CD8-positive, alpha-beta memory T cell (primary cell): ENCODE measurements around the gene GCNT2. TPM values are rescaled to one million over a fixed set of nuclear protein-coding genes. Genes with fewer than 3 reads are reported as not detected.

Source experiments
- CTCF ChIA-PET: fragments of 350-600 bp; sonication (Branson Sonifier 250); formaldehyde crosslinking; loops from one replicate; lab custom pipeline; 2021; ENCODE audit warnings: antibody characterized with exemption; lab: Charles Lee
- POLR2A ChIA-PET: fragments of 350-600 bp; sonication (Branson Sonifier 250); formaldehyde crosslinking; loops from one replicate; lab custom pipeline; 2021; ENCODE audit warnings: antibody characterized with exemption; lab: Charles Lee
- DNase-seq, 5 donors: peaks; one replicate each; pipeline versions ENCODE4 v3.0.0 to v3.0.0-alpha.2; 2020 to 2022; ENCODE audit warnings: mixed read lengths in 1 of 5
- H3K27ac ChIP-seq: one replicate; pipeline ENCODE4 v1.7.0; 2013; ENCODE audit warnings: low read depth, mild to moderate bottlenecking, low read length, moderate library complexity
- H3K27me3 ChIP-seq: 2 replicates; pipeline ENCODE4 v1.7.0; 2013; ENCODE audit warnings: low read length, mild to moderate bottlenecking; ENCODE audit not compliant: insufficient read depth, poor library complexity, severe bottlenecking
- H3K36me3 ChIP-seq: 2 replicates; pipeline ENCODE4 v1.7.0; 2013; ENCODE audit warnings: mild to moderate bottlenecking, low read length, moderate library complexity; ENCODE audit not compliant: insufficient read depth
- H3K4me1 ChIP-seq: 2 replicates; pipeline ENCODE4 v1.7.0; 2013; ENCODE audit warnings: mild to moderate bottlenecking, low read length, moderate library complexity; ENCODE audit not compliant: insufficient read depth
- H3K4me3 ChIP-seq: 2 replicates; pipeline ENCODE4 v1.7.0; 2013; ENCODE audit warnings: mild to moderate bottlenecking, low read length
- H3K9me3 ChIP-seq: 2 replicates; pipeline ENCODE4 v1.7.0; 2013; ENCODE audit warnings: mild to moderate bottlenecking, low read length
- H3K27ac Mint-ChIP-seq, 8 donors: one replicate each; pipeline ENCODE4 v1.8.0; 2020 to 2021; ENCODE audit warnings: mixed read lengths in 8 of 8, mild to moderate bottlenecking in 6 of 8, inconsistent platforms in 3 of 8, moderate library complexity in 3 of 8
- H3K27me3 Mint-ChIP-seq, 2 donors: one replicate each; pipeline ENCODE4 v1.8.0; 2020 to 2021; ENCODE audit warnings: mixed read lengths in 2 of 2, mild to moderate bottlenecking in 1 of 2, moderate library complexity in 1 of 2
- H3K36me3 Mint-ChIP-seq, 3 donors: one replicate each; pipeline ENCODE4 v1.8.0; 2020 to 2021; ENCODE audit warnings: mixed read lengths in 3 of 3, inconsistent platforms in 1 of 3, mild to moderate bottlenecking in 1 of 3
- H3K4me1 Mint-ChIP-seq, 3 donors: one replicate each; pipeline ENCODE4 v1.8.0; 2020 to 2021; ENCODE audit warnings: mixed read lengths in 3 of 3, inconsistent platforms in 1 of 3, mild to moderate bottlenecking in 1 of 3
- H3K4me3 Mint-ChIP-seq, 7 donors: one replicate each; pipeline ENCODE4 v1.8.0; 2020 to 2021; ENCODE audit warnings: mixed read lengths in 7 of 7, mild to moderate bottlenecking in 6 of 7, moderate library complexity in 4 of 7, inconsistent platforms in 2 of 7
- H3K9me3 Mint-ChIP-seq, 5 donors: one replicate each; pipeline ENCODE4 v1.8.0; 2020 to 2022; ENCODE audit warnings: mixed read lengths in 5 of 5, mild to moderate bottlenecking in 3 of 5, moderate library complexity in 2 of 5, inconsistent platforms in 1 of 5
- polyA plus RNA-seq: library from polyadenylated mRNA; unstranded; fragments of 300-500 nt; fragmentation: Illumina TruSeq; gene quantifications from one replicate; pipeline ENCODE4 v1.2.3, GENCODE V29; 2021
- total RNA-seq, 2 experiments: library from RNA; stranded (reverse); gene quantifications; one replicate each; pipeline ENCODE4 v1.2.3, GENCODE V29; 2021

GCNT2 gene
- total and polyA plus RNA-seq, 3 experiments from 2014 or later: 1.3 to 1.4 (median 1.4) TPM

DNA sequence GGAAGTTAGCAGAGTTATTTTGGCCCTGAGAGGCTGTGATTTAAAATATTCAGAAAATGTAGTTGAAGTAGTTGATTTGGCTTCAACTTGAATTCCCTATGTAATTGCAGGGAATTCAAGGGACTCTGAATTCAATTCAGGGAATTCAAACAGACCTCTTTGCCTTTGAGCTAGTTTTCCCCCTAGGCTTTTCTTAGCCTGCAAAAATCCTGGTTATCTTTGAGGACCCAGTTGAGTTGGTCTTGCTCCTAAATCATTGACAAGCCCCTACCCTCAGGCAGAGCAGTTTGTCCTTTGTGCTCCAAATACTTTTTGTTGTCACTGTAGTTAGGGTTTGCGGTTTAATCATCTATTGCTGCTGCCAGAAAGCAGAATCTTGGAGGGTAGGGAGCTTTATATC is 20.4 kb downstream of the GCNT2 start:
- no peak overlapping the region for H3K27ac Mint-ChIP-seq
- Histone ChIP-seq H3K9me3 (no peaks in the 10 kb centered on the region), H3K27ac (no peak overlapping the region), H3K4me3 (no peak overlapping the region), H3K36me3 (no peaks in the 10 kb centered on the region), H3K4me1 (no peaks in the 10 kb centered on the region), H3K27me3 (no peaks in the 10 kb centered on the region)
- POLR2A ChIA-PET: no interaction called here
- CTCF ChIA-PET: interaction anchor here (1.3 kb wide), 1 partner anchor 26 kb away, joined by 3 read pairs; no protein-coding TSS in a partner anchor
- peaks cover 10 to 26% (median 11%) of the 10 kb centered on the region in 3 donors for H3K36me3 Mint-ChIP-seq
- peaks cover 0 to 5% of the 10 kb centered on the region in 2 donors for H3K27me3 Mint-ChIP-seq
- DNase-seq: no peak
- H3K9me3 Mint-ChIP-seq: peaks cover 0 to 5% (median 0%) of the 10 kb centered on the region in 5 donors
- peaks cover 8 to 35% (median 33%) of the 10 kb centered on the region in 3 donors for H3K4me1 Mint-ChIP-seq
- H3K4me3 Mint-ChIP-seq: no peak overlapping the region

- Mint-ChIP-seq H3K9me3 (peaks cover 0 to 5% (median 0%) of the 10 kb centered on the region in 5 donors), H3K4me1 (peaks cover 6 to 36% (median 32%) of the 10 kb centered on the region in 3 donors), H3K36me3 (peaks cover 9 to 26% (median 11%) of the 10 kb centered on the region in 3 donors), H3K4me3 (no peak overlapping the region), H3K27me3 (peaks cover 0 to 3% of the 10 kb centered on the region in 2 donors), H3K27ac (no peak overlapping the region)
- DNase-seq: no peak
- H3K27me3 ChIP-seq: no peaks in the 10 kb centered on the region
- no peaks in the 10 kb centered on the region for H3K36me3 ChIP-seq
- ChIA-PET CTCF (no interaction called here), POLR2A (no interaction called here)
- no peaks in the 10 kb centered on the region for H3K9me3 ChIP-seq
- H3K4me3 ChIP-seq: no peak overlapping the region
- H3K4me1 ChIP-seq: no peaks in the 10 kb centered on the region
- H3K27ac ChIP-seq: no peak overlapping the region
These were observed 21.1 kb downstream of the GCNT2 start for GRCh38 chr6:10542213-10542612.

DNA sequence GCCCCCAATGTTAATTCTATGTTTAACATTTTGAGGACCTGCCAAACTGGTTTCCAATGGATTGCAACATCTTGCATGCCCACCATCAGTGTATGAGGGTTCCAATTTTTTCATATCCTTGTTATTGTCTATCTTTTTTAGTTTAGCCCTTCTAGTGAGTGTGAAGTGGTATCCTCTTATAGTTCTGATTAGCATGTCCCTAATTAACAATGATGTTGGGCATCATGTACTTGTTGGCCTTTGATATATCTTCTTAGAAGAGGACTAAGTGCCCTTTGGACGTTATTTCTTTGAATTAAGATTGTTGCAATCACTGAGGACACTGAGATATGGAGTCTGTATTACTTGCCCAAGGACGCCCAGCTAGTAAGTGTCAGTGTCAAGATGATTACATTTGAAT is 22.3 kb downstream of the GCNT2 start:
- ChIA-PET CTCF (no interaction called here), POLR2A (no interaction called here)
- Histone ChIP-seq H3K9me3 (no peaks in the 10 kb centered on the region), H3K27ac (no peak overlapping the region), H3K27me3 (no peaks in the 10 kb centered on the region), H3K4me1 (no peaks in the 10 kb centered on the region), H3K36me3 (no peaks in the 10 kb centered on the region), H3K4me3 (no peak overlapping the region)
- H3K4me3 Mint-ChIP-seq: no peak overlapping the region
- H3K27ac Mint-ChIP-seq: no peak overlapping the region
- peaks cover 0 to 3% of the 10 kb centered on the region in 2 donors for H3K27me3 Mint-ChIP-seq
- peaks cover 4 to 37% (median 25%) of the 10 kb centered on the region in 3 donors for H3K4me1 Mint-ChIP-seq
- no peak for DNase-seq
- H3K9me3 Mint-ChIP-seq: peaks cover 0 to 5% (median 0%) of the 10 kb centered on the region in 5 donors
- peaks cover 9 to 23% (median 9%) of the 10 kb centered on the region in 3 donors for H3K36me3 Mint-ChIP-seq

GRCh38 chr6:10545482-10545881 is 24.3 kb downstream of the GCNT2 start:
- Histone ChIP-seq H3K4me1 (no peaks in the 10 kb centered on the region), H3K4me3 (no peak overlapping the region), H3K27ac (no peak overlapping the region), H3K9me3 (no peaks in the 10 kb centered on the region), H3K36me3 (no peaks in the 10 kb centered on the region), H3K27me3 (no peaks in the 10 kb centered on the region)
- CTCF ChIA-PET: interaction anchor here (1.5 kb wide), 1 partner anchor 20 kb away, joined by 3 read pairs; no protein-coding TSS in a partner anchor
- peaks cover 0 to 2% (median 0%) of the 10 kb centered on the region in 5 donors for H3K9me3 Mint-ChIP-seq
- H3K27me3 Mint-ChIP-seq: no peaks in the 10 kb centered on the region
- DNase-seq: no peak
- peak overlapping the region in 1 of 8 donors; percentile 9 for H3K27ac Mint-ChIP-seq
- H3K4me1 Mint-ChIP-seq: peaks cover 4 to 22% (median 13%) of the 10 kb centered on the region in 3 donors
- no peak overlapping the region for H3K4me3 Mint-ChIP-seq
- H3K36me3 Mint-ChIP-seq: peaks cover 5 to 15% (median 7%) of the 10 kb centered on the region in 3 donors
- POLR2A ChIA-PET: no interaction called here

- peaks cover 4 to 28% (median 13%) of the 10 kb centered on the region in 3 donors for H3K4me1 Mint-ChIP-seq
- no peak overlapping the region for H3K27ac ChIP-seq
- H3K4me3 Mint-ChIP-seq: no peak overlapping the region
- POLR2A ChIA-PET: no interaction called here
- H3K36me3 ChIP-seq: no peaks in the 10 kb centered on the region
- CTCF ChIA-PET: no interaction called here
- no peaks in the 10 kb centered on the region for H3K9me3 ChIP-seq
- peaks cover 0 to under 1% of the 10 kb centered on the region in 2 donors for H3K27me3 Mint-ChIP-seq
- no peaks in the 10 kb centered on the region for H3K27me3 ChIP-seq
- H3K9me3 Mint-ChIP-seq: no peaks in the 10 kb centered on the region
- no peak overlapping the region for H3K4me3 ChIP-seq
- no peak for DNase-seq
- H3K4me1 ChIP-seq: no peaks in the 10 kb centered on the region
- H3K36me3 Mint-ChIP-seq: peaks cover 0 to 2% (median 0%) of the 10 kb centered on the region in 3 donors
- no peak overlapping the region for H3K27ac Mint-ChIP-seq
These were observed 26.7 kb downstream of the GCNT2 start for GRCh38 chr6:10547809-10548208.

DNA sequence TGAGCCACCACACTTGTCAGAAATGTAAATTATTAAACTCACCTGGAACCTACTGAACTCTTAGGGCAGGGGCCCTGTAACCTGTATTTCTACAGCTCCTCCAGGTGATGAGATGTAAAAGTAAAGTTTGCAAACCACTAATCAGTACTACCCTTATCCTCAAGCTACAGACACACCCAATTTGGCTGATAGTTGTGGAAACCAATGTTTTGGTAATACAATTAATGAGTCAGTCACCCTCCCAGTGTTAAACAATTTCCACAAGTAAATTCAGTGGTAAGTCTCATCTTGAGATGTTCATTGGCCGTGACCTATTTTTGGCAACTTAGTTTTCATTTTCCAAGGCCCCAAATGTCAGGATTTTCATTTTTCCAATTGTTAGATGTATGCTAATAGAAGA is 29.6 kb downstream of the GCNT2 start:
- Histone ChIP-seq H3K36me3 (no peaks in the 10 kb centered on the region), H3K27ac (no peak overlapping the region), H3K4me3 (no peak overlapping the region), H3K9me3 (no peaks in the 10 kb centered on the region), H3K4me1 (no peaks in the 10 kb centered on the region), H3K27me3 (no peaks in the 10 kb centered on the region)
- CTCF ChIA-PET: no interaction called here
- POLR2A ChIA-PET: no interaction called here
- Mint-ChIP-seq H3K36me3 (peaks cover 0 to 7% (median 5%) of the 10 kb centered on the region in 3 donors), H3K4me1 (peaks cover 2 to 21% (median 11%) of the 10 kb centered on the region in 3 donors), H3K9me3 (no peaks in the 10 kb centered on the region), H3K27ac (no peak overlapping the region), H3K4me3 (no peak overlapping the region), H3K27me3 (peaks cover 0 to 2% of the 10 kb centered on the region in 2 donors)
- no peak for DNase-seq

- Mint-ChIP-seq H3K27me3 (peaks cover 0 to 2% of the 10 kb centered on the region in 2 donors), H3K4me3 (no peak overlapping the region), H3K36me3 (peaks cover 7 to 14% (median 8%) of the 10 kb centered on the region in 3 donors), H3K9me3 (peaks cover 0 to 4% (median 0%) of the 10 kb centered on the region in 5 donors), H3K4me1 (peaks cover 4 to 13% (median 11%) of the 10 kb centered on the region in 3 donors), H3K27ac (no peak overlapping the region)
- CTCF ChIA-PET: no interaction called here
- no peak overlapping the region for H3K27ac ChIP-seq
- H3K9me3 ChIP-seq: no peaks in the 10 kb centered on the region
- H3K36me3 ChIP-seq: no peaks in the 10 kb centered on the region
- no peak overlapping the region for H3K4me3 ChIP-seq
- POLR2A ChIA-PET: no interaction called here
- H3K4me1 ChIP-seq: no peaks in the 10 kb centered on the region
- no peak for DNase-seq
- no peaks in the 10 kb centered on the region for H3K27me3 ChIP-seq
These were observed 31.2 kb downstream of the GCNT2 start for GRCh38 chr6:10552270-10552810.

GRCh38 chr6:10553871-10554270 is 32.7 kb downstream of the GCNT2 start:
- no peak for DNase-seq
- Mint-ChIP-seq H3K9me3 (peaks cover 0 to 4% (median 0%) of the 10 kb centered on the region in 5 donors), H3K4me3 (no peak overlapping the region), H3K36me3 (peaks cover 7 to 20% (median 8%) of the 10 kb centered on the region in 3 donors), H3K4me1 (peaks cover 4 to 11% (median 7%) of the 10 kb centered on the region in 3 donors), H3K27ac (no peak overlapping the region), H3K27me3 (peaks cover 0 to 2% of the 10 kb centered on the region in 2 donors)
- H3K4me3 ChIP-seq: no peak overlapping the region
- H3K36me3 ChIP-seq: no peaks in the 10 kb centered on the region
- no peaks in the 10 kb centered on the region for H3K27me3 ChIP-seq
- POLR2A ChIA-PET: no interaction called here
- H3K9me3 ChIP-seq: no peaks in the 10 kb centered on the region
- no peaks in the 10 kb centered on the region for H3K4me1 ChIP-seq
- CTCF ChIA-PET: no interaction called here
- no peak overlapping the region for H3K27ac ChIP-seq
